NT2/D1 (cell line): Measurements from ENCODE around the gene CDK19.

Source experiments
- YY1 ChIP-seq: IDR thresholded peaks from 2 replicates; pipeline ENCODE4 v1.6.1; 2011; ENCODE audit not compliant: insufficient read length, insufficient read depth
- ZNF274 ChIP-seq: IDR thresholded peaks from 2 replicates; pipeline ENCODE4 v1.6.1; 2011; ENCODE audit warnings: mild to moderate bottlenecking, low read depth, low read length

- TF ChIP-seq YY1 (no peak), ZNF274 (no peak)
Observed at GRCh38 chr6:110617057-110617456, 198.2 kb downstream of the CDK19 start.
